HG03571 (cell line): ENCODE measurements around the gene ALDH3A2.

Experiments used
- ATAC-seq: cut with Tn5 transposase; IDR thresholded peaks from one replicate; pipeline ENCODE4 v1.9.1; 2021; ENCODE audit not compliant: unreplicated experiment

ALDH3A2 gene

DNA sequence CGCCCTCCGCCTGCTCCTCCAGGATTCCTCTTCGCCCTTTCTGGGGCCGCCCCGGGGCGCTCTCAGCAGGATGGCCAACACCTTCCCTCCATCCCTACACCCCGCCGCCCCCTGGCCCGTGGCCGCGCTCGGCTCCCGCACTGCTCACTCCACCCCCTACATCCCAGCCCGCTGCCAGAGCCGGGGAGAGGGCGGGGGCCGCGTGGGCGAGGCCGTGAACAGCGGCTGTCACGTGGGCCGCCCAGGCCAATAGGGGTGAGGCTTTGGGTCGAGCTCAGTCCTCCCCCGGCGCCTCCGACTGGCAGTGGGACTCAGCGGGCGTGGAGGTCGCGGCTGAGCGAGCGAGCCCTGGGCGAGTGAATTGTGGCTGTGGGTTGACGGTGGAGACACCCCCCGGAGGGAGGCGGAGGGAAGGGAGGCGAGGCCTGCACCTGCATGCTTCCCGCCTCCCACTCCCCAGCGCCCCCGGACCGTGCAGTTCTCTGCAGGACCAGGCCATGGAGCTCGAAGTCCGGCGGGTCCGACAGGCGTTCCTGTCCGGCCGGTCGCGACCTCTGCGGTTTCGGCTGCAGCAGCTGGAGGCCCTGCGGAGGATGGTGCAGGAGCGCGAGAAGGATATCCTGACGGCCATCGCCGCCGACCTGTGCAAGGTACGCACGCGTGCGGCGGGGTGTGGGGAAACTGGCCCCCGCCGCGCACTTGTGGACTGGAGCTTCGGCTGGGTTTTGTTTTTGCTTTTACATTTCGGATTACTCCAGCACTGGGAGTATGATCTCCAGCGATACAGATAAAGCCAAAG lies at the start of gene ALDH3A2:
ALDH3A2 (plus strand) TSS at position 277 of the 799 bp plus-strand sequence; CDS start at position 498, 221 bp downstream.
- peak; percentile 89 for ATAC-seq

DNA sequence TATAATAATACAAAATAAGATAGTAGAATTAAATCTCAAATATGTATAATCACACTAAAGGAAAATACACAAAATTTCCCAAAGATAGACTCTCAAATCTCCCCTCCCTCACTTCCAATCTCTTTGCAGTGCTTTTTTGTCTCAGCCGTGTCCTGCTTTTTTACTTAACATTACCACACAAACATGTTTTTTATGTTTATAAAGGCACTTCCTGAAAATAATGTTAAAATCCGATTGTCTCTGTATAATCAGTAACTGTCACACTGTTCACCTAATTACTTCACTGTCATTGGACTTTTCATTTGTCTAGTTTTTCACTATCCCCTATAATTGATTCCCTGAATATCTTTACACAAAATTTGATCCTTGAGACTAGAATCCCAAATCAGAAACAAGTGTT lies 38.2 kb upstream of the ALDH3A2 start:
- ATAC-seq = no peak

DNA sequence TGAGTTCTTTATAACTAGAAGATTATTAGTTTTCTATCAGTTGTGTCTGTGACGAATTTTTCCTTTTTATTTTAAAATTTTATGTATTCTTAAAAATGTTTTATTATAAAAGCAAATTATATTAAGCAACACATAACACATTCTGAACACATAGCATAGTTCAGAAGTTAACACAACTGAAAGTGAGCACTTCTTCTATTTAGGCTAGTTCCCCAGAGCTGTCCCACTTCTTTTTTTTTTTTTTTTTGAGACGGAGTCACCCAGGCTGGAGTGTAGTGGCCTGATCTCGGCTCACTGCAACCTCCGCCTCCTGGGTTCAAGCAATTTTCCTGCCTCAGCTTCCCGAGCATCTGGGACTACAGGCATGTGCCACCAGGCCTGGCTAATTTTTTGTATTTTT lies 37.7 kb upstream of the ALDH3A2 start:
- no peak for ATAC-seq

DNA sequence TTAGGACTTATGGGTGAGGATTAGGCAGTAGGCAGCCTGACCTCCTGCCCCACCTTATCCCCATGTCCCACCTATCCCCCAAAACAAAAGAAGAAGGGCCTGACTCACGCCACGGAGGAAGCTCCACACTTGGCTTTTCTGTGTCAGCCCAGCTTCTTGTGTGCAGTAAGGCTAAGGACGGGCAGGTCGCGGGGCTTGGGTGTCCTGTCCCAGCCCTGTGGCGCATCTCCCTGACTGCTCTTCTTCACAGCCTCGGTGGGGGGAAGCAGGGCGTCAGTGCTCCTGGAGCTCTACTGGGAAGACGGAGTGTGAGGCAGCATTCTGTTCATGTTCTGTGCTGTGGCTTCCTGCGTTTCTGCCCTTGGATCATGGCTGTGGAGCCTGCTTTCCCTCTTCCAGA lies 34.6 kb upstream of the ALDH3A2 start:
- ATAC-seq = no peak

DNA sequence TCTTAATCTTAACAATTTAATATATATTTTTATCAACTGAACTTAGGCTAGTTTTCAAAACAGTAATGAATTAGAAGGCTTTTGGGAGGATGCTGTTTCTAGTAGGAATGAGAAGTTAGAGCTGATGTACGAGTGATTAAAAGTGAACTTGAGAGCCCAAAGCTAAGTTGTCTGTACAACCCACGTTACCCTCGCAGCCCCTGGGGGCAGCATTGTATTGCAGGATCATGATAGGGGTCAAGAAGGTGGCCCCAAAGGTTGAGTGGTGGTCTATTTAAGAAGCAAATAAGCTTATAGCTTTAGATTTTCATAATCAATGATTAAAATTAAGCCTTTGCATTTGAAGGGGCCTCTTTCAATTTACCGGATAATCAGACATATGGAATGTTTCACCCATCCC lies 33.7 kb upstream of the ALDH3A2 start:
- ATAC-seq = no peak

GRCh38 chr17:19618015-19618414 lies 30.5 kb upstream of the ALDH3A2 start:
- ATAC-seq = no peak

- ATAC-seq = no peak
Measured at GRCh38 chr17:19619705-19620325, 28.7 kb upstream of the ALDH3A2 start.

GRCh38 chr17:19621697-19622096 lies 26.9 kb upstream of the ALDH3A2 start:
- no peak for ATAC-seq

DNA sequence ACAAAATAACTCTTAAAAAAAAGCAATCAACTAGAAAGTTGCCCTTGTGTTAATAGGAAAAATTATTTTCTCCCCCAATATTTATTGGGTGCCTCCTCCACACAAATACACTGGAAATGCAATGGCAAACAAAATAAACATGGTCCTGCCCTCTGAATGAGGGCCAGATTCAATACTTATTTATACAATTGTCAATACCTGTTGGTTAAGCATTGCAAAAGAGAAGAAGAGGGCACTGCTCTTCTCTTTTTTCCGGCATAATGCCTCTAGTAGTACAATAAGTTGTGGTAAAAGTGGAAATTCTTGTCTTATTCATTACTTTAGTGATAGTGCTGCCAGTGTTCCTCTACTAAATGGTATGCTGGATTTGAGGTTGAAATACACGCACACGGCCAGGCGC lies 22.5 kb upstream of the ALDH3A2 start:
- ATAC-seq = no peak

GRCh38 chr17:19629449-19629848 lies 19.1 kb upstream of the ALDH3A2 start:
- ATAC-seq = no peak

DNA sequence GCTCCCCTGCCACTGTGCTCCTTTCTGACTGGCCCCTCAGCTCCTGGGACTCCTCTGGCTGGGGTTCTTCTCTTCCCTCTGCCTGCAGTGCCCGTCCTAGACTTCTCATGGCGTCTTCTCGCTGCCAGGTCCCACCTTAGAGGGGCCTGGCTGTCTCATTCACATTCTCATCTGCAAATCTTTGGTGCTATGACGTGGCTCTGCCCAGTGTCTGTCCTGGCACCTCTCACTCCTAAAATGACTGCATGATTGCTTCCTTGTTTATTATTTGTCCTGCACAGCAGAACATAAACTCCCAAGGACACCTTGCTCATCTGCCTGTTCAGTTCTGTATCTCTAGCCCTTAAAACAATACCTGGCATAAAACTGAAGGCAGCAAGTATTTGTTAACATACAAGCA lies 18.5 kb upstream of the ALDH3A2 start:
- no peak for ATAC-seq

DNA sequence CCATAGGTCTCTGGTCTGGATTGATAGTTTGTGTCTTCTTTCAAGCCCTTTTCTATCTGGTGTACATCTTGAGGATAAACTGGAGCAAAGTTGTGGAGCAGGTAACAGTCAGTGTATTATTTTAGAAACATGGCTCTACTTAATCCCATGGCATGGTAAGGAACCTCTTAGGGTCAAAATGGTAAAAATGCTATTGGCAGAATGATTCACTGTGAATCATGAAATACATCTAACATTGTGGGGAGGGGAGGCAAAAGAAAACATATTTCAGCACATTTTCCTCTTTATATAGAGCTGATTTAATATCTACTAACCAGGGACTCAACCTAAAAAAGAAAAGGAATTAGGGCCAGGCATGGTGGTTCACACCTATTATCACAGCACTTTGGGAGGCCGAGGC lies 17.9 kb upstream of the ALDH3A2 start:
- no peak for ATAC-seq

- no peak for ATAC-seq
Measured at GRCh38 chr17:19631905-19632304, 16.6 kb upstream of the ALDH3A2 start.

DNA sequence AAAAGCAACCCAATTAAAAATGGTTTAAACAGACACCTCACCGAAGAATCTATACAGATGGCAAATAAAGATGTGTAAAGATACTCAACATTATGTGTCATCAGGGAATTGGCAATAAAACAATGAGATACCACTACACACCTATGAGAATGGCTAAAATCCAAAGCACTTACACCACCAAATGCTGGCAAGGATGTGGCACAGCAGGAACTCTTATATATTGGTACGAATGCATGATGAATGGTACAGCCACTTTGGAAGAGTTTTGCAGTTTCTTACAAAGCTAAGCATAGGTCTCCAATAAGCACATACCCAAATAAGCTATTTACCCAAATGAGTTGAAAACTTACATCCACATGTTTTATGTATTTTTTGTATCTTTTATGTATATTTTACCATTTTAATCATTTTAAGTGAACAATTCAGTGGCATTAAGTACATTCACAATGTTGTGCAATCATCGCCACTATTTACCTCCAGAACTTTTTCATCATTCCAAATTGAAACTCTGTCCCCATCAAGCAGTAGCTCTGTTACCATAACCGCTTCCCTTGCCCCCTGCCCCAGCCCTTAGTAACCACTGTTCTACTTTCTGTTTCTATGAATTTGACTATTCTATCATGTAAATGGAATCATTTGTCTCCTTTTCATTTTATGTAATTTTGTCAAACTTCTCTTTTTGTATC lies 6.7 kb upstream of the ALDH3A2 start:
- no peak for ATAC-seq

DNA sequence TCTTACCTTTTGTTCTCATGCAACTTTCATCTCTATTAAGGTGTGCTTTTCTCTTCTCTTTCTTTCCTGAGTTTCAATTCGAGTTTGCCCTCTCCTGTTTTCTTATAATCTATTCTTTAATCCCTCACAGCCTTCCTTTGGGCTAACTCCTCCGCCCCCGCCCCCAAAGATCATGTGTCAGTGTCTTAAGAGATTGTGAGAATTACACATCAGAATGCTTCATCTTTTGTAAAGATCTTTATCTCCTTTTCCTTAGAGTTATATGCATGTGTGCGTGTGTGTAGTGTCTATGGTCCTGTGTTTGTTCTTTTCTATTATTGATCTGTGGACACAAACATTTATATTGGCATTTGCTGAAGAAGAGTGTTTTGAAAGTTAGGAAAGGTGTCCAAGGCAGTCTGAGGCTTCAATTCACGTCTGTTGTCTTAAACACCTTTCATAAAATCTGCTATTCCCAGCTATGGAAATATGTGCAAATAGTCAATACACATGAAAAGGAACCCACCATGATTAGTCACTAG lies 6.1 kb upstream of the ALDH3A2 start:
- no peak for ATAC-seq

DNA sequence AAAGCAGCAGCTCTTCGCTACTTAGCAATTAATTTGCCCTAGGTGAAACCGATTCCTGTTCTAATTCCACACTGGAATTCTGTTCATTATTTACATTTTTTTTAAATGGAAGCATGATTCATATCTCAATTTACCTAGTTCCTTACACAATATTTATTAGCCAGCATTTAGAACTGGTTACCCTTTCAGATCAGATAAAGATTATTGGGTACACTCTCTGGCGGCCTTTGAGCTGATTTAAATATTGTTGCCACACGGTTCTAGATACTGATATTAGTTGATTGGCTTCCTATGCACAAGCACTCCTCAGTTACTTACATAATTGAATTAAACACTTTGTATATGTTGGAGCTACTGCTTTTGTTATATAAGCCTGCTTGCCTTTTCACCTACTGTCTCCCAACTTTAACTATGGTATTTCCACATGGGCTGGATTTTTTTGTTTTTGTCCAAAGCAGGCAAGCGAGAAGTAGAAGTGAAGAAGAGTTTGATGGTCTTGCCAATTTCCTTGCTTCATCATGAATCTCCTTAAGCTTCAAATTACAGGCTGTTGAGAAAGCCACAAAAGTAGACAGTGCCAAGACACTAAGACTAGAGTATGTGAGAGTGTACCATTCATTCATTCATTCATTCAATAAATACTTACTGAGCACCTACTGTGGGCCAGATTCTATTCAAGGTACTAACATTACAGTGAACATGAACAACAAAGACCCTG lies 3.9 kb upstream of the ALDH3A2 start:
- ATAC-seq = no peak

- ATAC-seq = no peak
Measured at GRCh38 chr17:19645734-19646201, 2.8 kb upstream of the ALDH3A2 start.

DNA sequence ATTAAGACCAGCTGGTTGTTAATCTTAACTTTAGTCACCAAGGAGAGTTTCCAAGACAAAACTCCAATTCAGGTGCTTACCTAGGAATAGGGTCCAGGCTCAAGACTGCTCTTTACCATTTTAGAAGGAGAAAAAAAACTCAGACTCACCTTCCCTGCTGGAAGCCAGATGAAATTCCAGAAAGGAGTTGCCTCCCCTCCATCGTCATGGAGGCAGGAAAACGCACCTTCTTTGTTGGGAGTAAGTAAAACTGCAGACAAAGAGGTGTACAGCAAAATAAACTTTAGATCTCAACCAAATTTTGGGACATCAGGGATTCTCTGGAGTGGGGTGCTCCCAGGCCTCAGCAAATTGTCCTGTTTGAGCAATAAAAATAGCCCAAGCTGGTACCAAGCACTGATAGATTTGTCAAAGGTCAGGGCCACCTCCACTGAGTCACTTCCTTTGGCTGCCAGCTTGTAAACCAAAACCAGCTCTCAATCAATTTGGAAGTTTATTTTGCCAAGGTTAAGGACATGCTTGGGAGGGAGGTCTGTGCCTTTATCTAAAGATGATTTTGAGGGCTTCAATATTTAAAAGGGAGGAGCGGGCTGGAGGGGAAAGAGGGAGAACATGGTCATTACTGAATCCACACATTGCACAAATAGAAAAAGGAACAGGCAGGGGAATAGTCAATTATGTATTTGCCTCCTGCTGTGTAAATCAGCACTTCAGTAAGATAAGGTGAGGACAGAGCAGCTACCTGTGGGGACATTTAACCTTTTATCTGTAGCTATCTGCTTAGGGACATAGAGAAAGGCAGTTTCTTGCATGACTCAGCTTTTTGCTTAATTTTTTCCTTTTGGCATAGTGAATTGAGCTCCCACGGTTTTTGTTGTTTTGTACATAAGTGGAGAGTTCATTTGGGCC lies 1.5 kb upstream of the ALDH3A2 start:
- ATAC-seq = no peak

- peak; percentile 42 for ATAC-seq
Measured at GRCh38 chr17:19647697-19648474, 665 bp upstream of the ALDH3A2 start.

GRCh38 chr17:19649274-19649541 lies 657 bp downstream of the ALDH3A2 start:
- ATAC-seq = no peak
